ENCODE results near the gene GPC5. TPM values are rescaled to one million over a fixed set of nuclear protein-coding genes. Genes with fewer than 3 reads are reported as not detected.

The GPC5 gene
- total RNA-seq, 1 donor from 2014 or later = 0.17 TPM

DNA sequence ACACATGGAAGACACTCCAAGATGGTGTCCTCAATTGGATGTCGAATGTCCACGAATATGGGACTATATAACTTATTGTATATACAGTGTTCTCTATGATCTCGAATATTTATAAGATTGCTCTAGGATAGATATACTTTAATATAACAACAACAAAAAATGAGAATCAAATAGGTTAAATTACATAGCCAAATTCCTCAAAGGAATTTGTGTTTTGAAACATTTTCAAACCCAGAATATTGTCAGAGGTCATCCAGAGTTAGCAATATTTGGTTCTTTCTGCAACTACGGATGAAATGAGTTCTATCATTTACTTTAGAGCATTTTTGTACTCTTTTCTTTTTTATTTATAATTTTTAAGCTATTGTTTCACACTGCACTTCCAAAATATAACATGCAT, 857.8 kb downstream of the GPC5 start:
- DNase-seq (ENCODE audit: low read depth) = no peak
- Histone ChIP-seq H3K27me3 (ENCODE audit: control insufficient read depth, insufficient read depth, low read length) (no peaks in the 10 kb centered on the region), H3K36me3 (ENCODE audit: control insufficient read depth, insufficient read depth, low read length) (no peaks in the 10 kb centered on the region), H3K4me3 (ENCODE audit: low read depth, low read length) (no peak overlapping the region)
- TF ChIP-seq, protein P1, sequence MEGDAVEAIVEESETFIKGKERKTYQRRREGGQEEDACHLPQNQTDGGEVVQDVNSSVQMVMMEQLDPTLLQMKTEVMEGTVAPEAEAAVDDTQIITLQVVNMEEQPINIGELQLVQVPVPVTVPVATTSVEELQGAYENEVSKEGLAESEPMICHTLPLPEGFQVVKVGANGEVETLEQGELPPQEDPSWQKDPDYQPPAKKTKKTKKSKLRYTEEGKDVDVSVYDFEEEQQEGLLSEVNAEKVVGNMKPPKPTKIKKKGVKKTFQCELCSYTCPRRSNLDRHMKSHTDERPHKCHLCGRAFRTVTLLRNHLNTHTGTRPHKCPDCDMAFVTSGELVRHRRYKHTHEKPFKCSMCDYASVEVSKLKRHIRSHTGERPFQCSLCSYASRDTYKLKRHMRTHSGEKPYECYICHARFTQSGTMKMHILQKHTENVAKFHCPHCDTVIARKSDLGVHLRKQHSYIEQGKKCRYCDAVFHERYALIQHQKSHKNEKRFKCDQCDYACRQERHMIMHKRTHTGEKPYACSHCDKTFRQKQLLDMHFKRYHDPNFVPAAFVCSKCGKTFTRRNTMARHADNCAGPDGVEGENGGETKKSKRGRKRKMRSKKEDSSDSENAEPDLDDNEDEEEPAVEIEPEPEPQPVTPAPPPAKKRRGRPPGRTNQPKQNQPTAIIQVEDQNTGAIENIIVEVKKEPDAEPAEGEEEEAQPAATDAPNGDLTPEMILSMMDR (IDR thresholded peaks at IDR 0.05; ENCODE audit: insufficient read depth, low read length, poor library complexity, severe bottlenecking) = no peak

DNA sequence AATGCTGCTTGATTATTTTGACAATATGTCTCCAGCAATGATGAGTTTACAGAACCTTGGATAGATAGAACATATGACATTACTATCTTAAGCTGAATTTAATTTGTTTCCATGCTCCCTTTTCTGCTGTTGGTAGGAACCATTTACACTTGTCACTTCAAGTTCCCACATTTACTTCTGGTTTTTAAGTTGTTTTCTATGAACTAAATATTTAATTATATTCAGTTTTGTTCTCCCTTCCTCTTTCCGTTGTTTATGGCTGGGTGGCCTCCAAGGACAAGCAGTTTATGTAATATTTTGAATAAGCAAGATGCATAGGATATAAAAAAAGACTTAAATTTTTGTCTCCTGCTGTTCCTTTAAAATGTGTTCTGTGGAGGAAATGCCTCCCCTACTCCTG, 860.6 kb downstream of the GPC5 start:
- H3K4me3 ChIP-seq (ENCODE audit: low read depth, low read length) = no peak overlapping the region
- TF ChIP-seq, protein P1 (IDR thresholded peaks at IDR 0.05; ENCODE audit: insufficient read depth, low read length, poor library complexity, severe bottlenecking) = no peak
- H3K36me3 ChIP-seq (ENCODE audit: control insufficient read depth, insufficient read depth, low read length) = no peaks in the 10 kb centered on the region
- no peak for DNase-seq (ENCODE audit: low read depth)
- H3K27me3 ChIP-seq (ENCODE audit: control insufficient read depth, insufficient read depth, low read length) = no peaks in the 10 kb centered on the region

DNA sequence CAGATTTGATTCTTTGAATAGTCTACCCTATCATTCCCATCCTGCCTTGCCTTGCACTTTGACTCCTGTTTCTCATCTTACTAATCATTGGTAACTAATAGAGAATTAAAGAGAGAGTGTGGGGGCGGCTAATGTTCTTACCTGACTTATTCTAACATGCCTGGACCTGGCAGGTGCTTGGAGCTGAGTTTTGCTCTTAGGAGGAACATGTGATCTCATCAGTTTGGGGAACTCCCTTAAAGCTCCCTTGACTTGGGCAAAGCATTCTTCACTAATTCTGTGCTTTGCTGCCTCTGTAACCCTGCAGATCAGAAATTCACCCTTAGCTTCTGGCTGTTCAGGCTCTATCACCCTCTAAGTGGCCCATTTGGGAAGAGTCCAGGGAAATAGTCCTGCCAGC, 861.1 kb downstream of the GPC5 start:
- Histone ChIP-seq H3K4me3 (ENCODE audit: low read depth, low read length) (no peak overlapping the region), H3K27me3 (ENCODE audit: control insufficient read depth, insufficient read depth, low read length) (no peaks in the 10 kb centered on the region), H3K36me3 (ENCODE audit: control insufficient read depth, insufficient read depth, low read length) (no peaks in the 10 kb centered on the region)
- TF ChIP-seq, protein P1 (IDR thresholded peaks at IDR 0.05; ENCODE audit: insufficient read depth, low read length, poor library complexity, severe bottlenecking) = no peak
- DNase-seq (ENCODE audit: low read depth) = no peak

DNA sequence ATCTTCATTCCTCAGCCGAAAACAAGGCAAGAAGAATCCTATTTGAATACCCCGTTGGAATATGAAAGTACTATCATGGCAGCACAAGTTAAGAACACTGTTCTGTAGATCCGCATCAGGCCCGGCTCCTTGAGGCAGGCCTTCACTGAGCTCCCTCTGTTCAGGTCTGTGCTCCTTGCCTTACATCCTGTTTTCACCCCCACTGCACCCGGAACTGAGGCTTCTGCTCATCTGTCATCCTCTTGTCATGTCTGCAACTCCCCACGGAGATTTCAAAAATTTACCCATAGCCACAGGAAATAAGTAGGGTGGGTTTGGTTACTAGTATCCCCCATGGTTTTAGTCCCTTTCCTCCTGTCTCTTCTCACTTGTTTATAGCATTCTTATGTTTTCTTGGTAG, 861.9 kb downstream of the GPC5 start:
- DNase-seq (ENCODE audit: low read depth) = no peak
- H3K4me3 ChIP-seq (ENCODE audit: low read depth, low read length) = no peak overlapping the region
- no peaks in the 10 kb centered on the region for H3K27me3 ChIP-seq (ENCODE audit: control insufficient read depth, insufficient read depth, low read length)
- TF ChIP-seq, protein P1 (IDR thresholded peaks at IDR 0.05; ENCODE audit: insufficient read depth, low read length, poor library complexity, severe bottlenecking) = no peak
- H3K36me3 ChIP-seq (ENCODE audit: control insufficient read depth, insufficient read depth, low read length) = no peaks in the 10 kb centered on the region

DNA sequence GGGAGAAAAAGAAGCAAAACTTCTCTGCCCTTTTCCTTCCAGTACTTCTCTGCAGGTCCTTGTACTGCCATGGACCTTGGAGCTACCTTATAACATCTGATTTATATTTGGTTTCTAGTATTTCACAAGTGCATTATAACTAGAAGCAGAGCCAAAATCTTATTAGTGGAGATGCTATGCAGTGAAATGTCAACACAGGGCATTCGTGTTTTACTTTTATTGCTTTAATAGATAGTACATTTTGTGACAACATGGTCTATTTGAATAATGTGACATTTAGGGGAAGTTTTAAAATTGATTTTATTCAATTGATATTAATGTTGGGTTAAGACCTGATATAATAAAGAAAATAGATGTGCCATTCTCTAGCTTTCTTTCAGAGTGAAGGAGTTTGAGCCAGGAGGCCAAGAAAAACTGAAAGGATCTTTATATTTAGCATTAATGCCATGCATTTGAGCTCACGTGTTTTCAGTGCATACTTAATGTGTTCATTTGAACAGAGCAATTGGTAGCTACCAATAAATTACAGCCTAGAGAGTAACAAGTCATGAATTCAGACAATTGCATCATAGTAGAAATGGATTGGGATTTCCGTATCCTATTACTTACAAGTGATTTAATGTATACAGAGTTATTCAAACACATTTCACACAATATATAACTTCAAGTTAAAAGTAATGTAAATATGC, 863.8 kb downstream of the GPC5 start:
- Histone ChIP-seq H3K36me3 (ENCODE audit: control insufficient read depth, insufficient read depth, low read length) (no peaks in the 10 kb centered on the region), H3K4me3 (ENCODE audit: low read depth, low read length) (no peak overlapping the region), H3K27me3 (ENCODE audit: control insufficient read depth, insufficient read depth, low read length) (no peaks in the 10 kb centered on the region)
- no peak for DNase-seq (ENCODE audit: low read depth)
- TF ChIP-seq, protein P1 (IDR thresholded peaks at IDR 0.05; ENCODE audit: insufficient read depth, low read length, poor library complexity, severe bottlenecking) = no peak

DNA sequence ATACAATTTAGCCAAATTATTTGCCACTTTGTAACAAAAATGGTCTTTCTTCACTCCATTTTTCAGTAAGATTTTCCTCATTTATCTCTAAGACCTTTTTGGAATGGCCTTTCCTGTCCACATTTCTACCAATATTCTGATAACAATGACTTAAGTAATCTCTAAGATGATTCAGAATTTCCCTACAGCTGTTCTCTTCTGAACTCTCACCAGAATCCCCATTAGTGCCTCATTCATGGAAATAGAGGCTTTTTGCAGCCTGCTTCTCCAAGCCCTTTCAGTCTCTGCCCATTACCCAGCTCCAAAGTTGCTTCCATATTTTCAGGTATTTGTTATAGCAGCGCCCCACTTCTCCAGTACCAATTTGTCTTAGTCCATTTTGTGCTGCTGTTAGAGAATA, 867.0 kb downstream of the GPC5 start:
- Histone ChIP-seq H3K36me3 (ENCODE audit: control insufficient read depth, insufficient read depth, low read length) (no peaks in the 10 kb centered on the region), H3K27me3 (ENCODE audit: control insufficient read depth, insufficient read depth, low read length) (no peaks in the 10 kb centered on the region), H3K4me3 (ENCODE audit: low read depth, low read length) (no peak overlapping the region)
- TF ChIP-seq, protein P1 (IDR thresholded peaks at IDR 0.05; ENCODE audit: insufficient read depth, low read length, poor library complexity, severe bottlenecking) = no peak
- DNase-seq (ENCODE audit: low read depth) = no peak
